ENCODE results near the gene CREB3L2. TPM values are rescaled to one million over a fixed set of nuclear protein-coding genes. Genes with fewer than 3 reads are reported as not detected.

The CREB3L2 gene
- total and polyA plus RNA-seq, 8 donors: 5.8 to 258 (median 23.6) TPM

GRCh38 chr7:137900137-137900536 lies 101.7 kb downstream of the CREB3L2 start:
- Histone ChIP-seq H3K4me3 (no peak overlapping the region), H3K36me3 (peaks cover 32 to 91% (median 86%) of the 10 kb centered on the region in 4 donors), H3K27me3 (no peaks in the 10 kb centered on the region), H3K27ac (no peak overlapping the region), H3K9me3 (no peaks in the 10 kb centered on the region), H3K4me1 (peaks cover 7 to 38% (median 27%) of the 10 kb centered on the region in 4 donors)
- no peak for DNase-seq
- TF ChIP-seq EP300 (IDR thresholded peaks at IDR 0.05) (no peak), POLR2A (IDR thresholded peaks at IDR 0.05) (no peak), POLR2AphosphoS5 (IDR thresholded peaks at IDR 0.05) (no peak)
- 77 to 86% (median 81%) methylated on average over 4 of the region's 4 CpGs for WGBS, 5 donors
- intact Hi-C loops (cut with DNase I; ENCODE audit: low total_unique reads): no loop called here

GRCh38 chr7:137898839-137899721 lies 102.8 kb downstream of the CREB3L2 start:
- intact Hi-C loops (cut with DNase I; ENCODE audit: low total_unique reads): loop anchor here (10.0 kb wide), 1 partner anchor 244 kb away; no protein-coding TSS in a partner anchor
- Histone ChIP-seq H3K9me3 (no peaks in the 10 kb centered on the region), H3K4me3 (peak overlapping the region in 1 of 4 donors; percentile 19), H3K27me3 (no peaks in the 10 kb centered on the region), H3K36me3 (peaks cover 35 to 91% (median 86%) of the 10 kb centered on the region in 4 donors), H3K27ac (peak overlapping the region in 3 of 5 donors; percentile 15 to 61 (median 36)), H3K4me1 (peaks cover 7 to 29% (median 23%) of the 10 kb centered on the region in 4 donors)
- peak; percentile 83 to 93 for DNase-seq
- WGBS, 5 donors: 8 to 17% (median 13%) methylated on average over 13 to 14 of the region's 14 CpGs
- TF ChIP-seq POLR2AphosphoS5 (IDR thresholded peaks at IDR 0.05) (no peak), CTCF (IDR thresholded peaks at IDR 0.05) (peak in 5 of 7 experiments; percentile 73 to 88 (median 84))

- H3K27ac ChIP-seq: no peak overlapping the region
- intact Hi-C loops (cut with DNase I; ENCODE audit: low total_unique reads): loop anchor here (10.0 kb wide), 1 partner anchor 241 kb away; no protein-coding TSS in a partner anchor
- TF ChIP-seq POLR2AphosphoS5 (IDR thresholded peaks at IDR 0.05): no peak
- TF ChIP-seq EP300 (IDR thresholded peaks at IDR 0.05): no peak
- no peak for TF ChIP-seq CTCF (IDR thresholded peaks at IDR 0.05)
- TF ChIP-seq POLR2A (IDR thresholded peaks at IDR 0.05): no peak
- H3K4me3 ChIP-seq: no peak overlapping the region
- peaks cover 11 to 26% (median 20%) of the 10 kb centered on the region in 4 donors for H3K4me1 ChIP-seq
- WGBS, 5 donors: 71 to 81% (median 78%) methylated on average over 8 of the region's 8 CpGs
- no peak for DNase-seq
- H3K27me3 ChIP-seq: no peaks in the 10 kb centered on the region
- no peaks in the 10 kb centered on the region for H3K9me3 ChIP-seq
- peaks cover 31 to 88% (median 82%) of the 10 kb centered on the region in 4 donors for H3K36me3 ChIP-seq
Observed at GRCh38 chr7:137895301-137896221, 106.3 kb downstream of the CREB3L2 start.

GRCh38 chr7:137893143-137893742 lies 108.6 kb downstream of the CREB3L2 start:
- H3K4me3 ChIP-seq: no peak overlapping the region
- DNase-seq: no peak
- peaks cover 25 to 90% (median 85%) of the 10 kb centered on the region in 4 donors for H3K36me3 ChIP-seq
- no peaks in the 10 kb centered on the region for H3K9me3 ChIP-seq
- TF ChIP-seq POLR2A (IDR thresholded peaks at IDR 0.05) (no peak), CTCF (IDR thresholded peaks at IDR 0.05) (no peak), POLR2AphosphoS5 (IDR thresholded peaks at IDR 0.05) (no peak), EP300 (IDR thresholded peaks at IDR 0.05) (no peak)
- peaks cover 0 to 14% (median 6%) of the 10 kb centered on the region in 4 donors for H3K4me1 ChIP-seq
- no peaks in the 10 kb centered on the region for H3K27me3 ChIP-seq
- H3K27ac ChIP-seq: no peak overlapping the region
- intact Hi-C loops (cut with DNase I; ENCODE audit: low total_unique reads): loop anchor here (10.0 kb wide), 1 partner anchor 238 kb away; no protein-coding TSS in a partner anchor
